Endodermal cell (in vitro differentiated cells): ENCODE results near the gene MARK3. TPM values are rescaled to one million over a fixed set of nuclear protein-coding genes. Genes with fewer than 3 reads are reported as not detected.

Experiments
- DNase-seq: peaks from one replicate; pipeline ENCODE4 v3.0.0-alpha.2; 2017
- H3K27ac ChIP-seq: 2 replicates; pipeline ENCODE4 v1.5.1; 2013; ENCODE audit warnings: mild to moderate bottlenecking, low read depth, low read length, moderate library complexity
- H3K27me3 ChIP-seq: 2 replicates; pipeline ENCODE4 v1.6.1; 2013; ENCODE audit warnings: mild to moderate bottlenecking, low read length, moderate library complexity; ENCODE audit not compliant: insufficient read depth, control insufficient read depth, poor library complexity, severe bottlenecking
- H3K36me3 ChIP-seq: 2 replicates; pipeline ENCODE4 v1.7.0; 2013; ENCODE audit warnings: mild to moderate bottlenecking, low read length, moderate library complexity; ENCODE audit not compliant: control insufficient read depth, insufficient read depth
- H3K4me1 ChIP-seq: one replicate; pipeline ENCODE4 v1.7.0; 2013; ENCODE audit warnings: low read length; ENCODE audit not compliant: control insufficient read depth, insufficient read depth
- H3K4me3 ChIP-seq: 2 replicates; pipeline ENCODE4 v1.5.1; 2013; ENCODE audit warnings: mild to moderate bottlenecking, low read length, moderate library complexity
- H3K9ac ChIP-seq: 2 replicates; pipeline ENCODE4 v1.6.1; 2013; ENCODE audit warnings: mild to moderate bottlenecking, low read length, moderate library complexity; ENCODE audit not compliant: poor library complexity, severe bottlenecking; ENCODE audit errors: extremely low read depth
- H3K9me3 ChIP-seq: 2 replicates; pipeline ENCODE4 v1.6.1; 2013; ENCODE audit warnings: mild to moderate bottlenecking, low read length, moderate library complexity; ENCODE audit not compliant: control insufficient read depth
- H3K27ac Mint-ChIP-seq: 2 replicates; pipeline ENCODE4 v1.8.0; 2020; ENCODE audit warnings: mixed read lengths
- H3K27me3 Mint-ChIP-seq: 2 replicates; pipeline ENCODE4 v1.8.0; 2021; ENCODE audit warnings: mild to moderate bottlenecking, mixed read lengths; ENCODE audit not compliant: insufficient read depth
- H3K36me3 Mint-ChIP-seq: 2 replicates; pipeline ENCODE4 v1.8.0; 2020; ENCODE audit warnings: low read depth, mixed read lengths
- H3K4me1 Mint-ChIP-seq: 2 replicates; pipeline ENCODE4 v1.8.0; 2020; ENCODE audit warnings: mixed read lengths
- H3K4me3 Mint-ChIP-seq: 2 replicates; pipeline ENCODE4 v1.8.0; 2020; ENCODE audit warnings: mild to moderate bottlenecking, moderate library complexity, mixed read lengths
- H3K9me3 Mint-ChIP-seq: 2 replicates; pipeline ENCODE4 v1.8.0; 2020; ENCODE audit warnings: mild to moderate bottlenecking, mixed read lengths
- WGBS, 2 experiments: methylation state at CpG; one replicate each; pipeline versions ENCODE4 v1.1.5 to v1.1.7; 2013; ENCODE audit warnings: missing lambda C conversion rate in 2 of 2, mixed read lengths in 1 of 2; ENCODE audit not compliant: insufficient coverage in 1 of 2, insufficient read length in 1 of 2; 5-methylcytosine and 5-hydroxymethylcytosine counted together
- total RNA-seq, 2 donors: library from RNA; stranded (reverse); fragmentation: NEBNext Ultra II Directional in 1 of 2; extraction: Animal tissue kit (Norgen Biotek cat#: 25700) in 1 of 2; gene quantifications; 2 replicates in 1 of 2; 3 replicates in 1 of 2; pipeline ENCODE4 v1.2.1, GENCODE V29; 2021
- TF ChIP-seq, protein P1 (sequence below): fragments of 200-600 bp; sonication (generic); conservative IDR thresholded peaks from 2 replicates; pipeline ENCODE4 v1.5.0; 2021; ENCODE audit warnings: antibody characterized with exemption, mild to moderate bottlenecking

Gene MARK3
- total RNA-seq, 2 donors from 2014 or later: 95.8 to 106 TPM

DNA sequence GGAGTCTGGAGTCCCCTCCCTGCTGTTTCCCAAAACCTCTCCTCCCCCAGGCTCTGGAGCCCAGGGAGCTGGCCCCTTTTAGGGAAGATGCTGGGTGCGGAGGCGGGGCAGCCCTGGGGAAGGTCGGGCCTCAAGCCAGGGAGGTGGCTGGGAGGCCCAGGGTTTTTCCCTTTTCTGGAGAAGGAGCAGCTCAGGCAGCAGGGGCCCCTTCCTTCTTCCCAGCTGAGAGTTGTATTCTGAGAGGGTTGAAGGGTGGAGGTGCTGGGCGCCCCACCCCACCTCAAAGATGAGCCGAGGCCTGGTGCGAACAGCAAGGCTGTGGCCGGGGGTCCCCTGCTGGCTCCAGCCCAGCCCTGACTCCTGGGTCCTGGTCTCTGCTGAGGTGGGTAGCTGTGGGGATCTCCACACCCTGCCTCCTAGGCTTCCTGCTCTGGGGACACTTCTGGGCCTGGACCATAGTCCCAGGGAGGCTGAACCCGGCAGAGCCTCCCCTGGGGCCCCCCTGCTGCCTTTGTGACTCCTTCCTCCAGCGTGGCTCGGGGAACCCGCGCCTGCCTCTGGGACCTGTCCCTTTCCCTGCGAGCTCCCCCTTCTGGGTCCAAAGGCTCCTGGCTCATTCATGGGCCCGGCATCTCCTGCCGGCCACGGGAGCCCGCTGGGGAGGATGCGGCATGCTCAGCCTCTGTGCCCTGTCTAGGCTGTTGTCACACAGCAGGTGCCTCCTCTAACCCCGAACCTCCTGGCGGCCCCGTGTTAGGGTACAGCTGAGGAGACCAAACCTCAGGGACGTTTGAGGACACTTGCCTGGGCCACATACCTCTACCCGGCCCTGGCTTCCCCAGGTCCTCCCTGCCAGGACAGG is 148.2 kb downstream of the MARK3 start:
- H3K36me3 Mint-ChIP-seq: no peaks in the 10 kb centered on the region
- H3K36me3 ChIP-seq: peaks cover 7% of the 10 kb centered on the region
- H3K9ac ChIP-seq: no peak overlapping the region
- no peak overlapping the region for H3K4me3 ChIP-seq
- no peaks in the 10 kb centered on the region for H3K4me1 ChIP-seq
- TF ChIP-seq, protein P1, sequence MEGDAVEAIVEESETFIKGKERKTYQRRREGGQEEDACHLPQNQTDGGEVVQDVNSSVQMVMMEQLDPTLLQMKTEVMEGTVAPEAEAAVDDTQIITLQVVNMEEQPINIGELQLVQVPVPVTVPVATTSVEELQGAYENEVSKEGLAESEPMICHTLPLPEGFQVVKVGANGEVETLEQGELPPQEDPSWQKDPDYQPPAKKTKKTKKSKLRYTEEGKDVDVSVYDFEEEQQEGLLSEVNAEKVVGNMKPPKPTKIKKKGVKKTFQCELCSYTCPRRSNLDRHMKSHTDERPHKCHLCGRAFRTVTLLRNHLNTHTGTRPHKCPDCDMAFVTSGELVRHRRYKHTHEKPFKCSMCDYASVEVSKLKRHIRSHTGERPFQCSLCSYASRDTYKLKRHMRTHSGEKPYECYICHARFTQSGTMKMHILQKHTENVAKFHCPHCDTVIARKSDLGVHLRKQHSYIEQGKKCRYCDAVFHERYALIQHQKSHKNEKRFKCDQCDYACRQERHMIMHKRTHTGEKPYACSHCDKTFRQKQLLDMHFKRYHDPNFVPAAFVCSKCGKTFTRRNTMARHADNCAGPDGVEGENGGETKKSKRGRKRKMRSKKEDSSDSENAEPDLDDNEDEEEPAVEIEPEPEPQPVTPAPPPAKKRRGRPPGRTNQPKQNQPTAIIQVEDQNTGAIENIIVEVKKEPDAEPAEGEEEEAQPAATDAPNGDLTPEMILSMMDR: no peak
- H3K27me3 Mint-ChIP-seq: no peaks in the 10 kb centered on the region
- no peak overlapping the region for H3K27ac ChIP-seq
- 90 to 97% methylated on average over 17 to 23 of the region's 23 CpGs for WGBS, 2 experiments
- no peaks in the 10 kb centered on the region for H3K27me3 ChIP-seq
- no peak overlapping the region for H3K4me3 Mint-ChIP-seq
- no peaks in the 10 kb centered on the region for H3K9me3 Mint-ChIP-seq
- no peak for DNase-seq
- H3K9me3 ChIP-seq: no peaks in the 10 kb centered on the region
- no peak overlapping the region for H3K27ac Mint-ChIP-seq
- H3K4me1 Mint-ChIP-seq: peaks cover 10% of the 10 kb centered on the region

DNA sequence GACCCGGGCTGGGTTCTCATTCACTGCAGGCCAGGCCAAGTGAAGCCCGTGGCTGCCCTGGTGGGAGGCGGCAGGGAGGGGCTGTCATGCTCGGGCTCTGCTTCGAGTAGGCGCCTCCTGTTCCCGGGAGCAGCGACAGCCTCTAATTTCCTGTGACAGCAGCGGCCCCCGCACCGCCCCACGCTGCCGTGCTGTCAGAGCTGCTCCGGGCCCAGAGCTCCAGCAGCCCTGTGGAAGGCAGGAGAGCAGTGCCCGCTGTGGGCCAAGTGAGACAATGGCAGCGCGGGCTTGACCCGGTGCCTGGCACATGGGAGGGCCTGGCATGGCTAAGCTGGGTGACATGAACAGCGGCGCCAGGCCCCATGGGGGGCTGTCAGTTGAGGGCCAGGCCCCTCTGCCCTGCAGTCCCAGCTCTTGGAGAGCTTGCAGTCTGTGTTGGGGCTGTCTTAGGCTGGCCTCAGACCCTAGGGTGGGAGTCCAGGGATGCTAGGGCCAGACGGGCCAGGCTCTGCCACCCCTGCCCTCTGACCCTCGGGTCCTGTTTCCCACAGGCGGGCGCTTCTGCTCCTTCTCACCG is 148.9 kb downstream of the MARK3 start:
- Mint-ChIP-seq H3K4me3 (no peak overlapping the region), H3K27me3 (no peaks in the 10 kb centered on the region), H3K9me3 (no peaks in the 10 kb centered on the region), H3K4me1 (peaks cover 8% of the 10 kb centered on the region), H3K36me3 (no peaks in the 10 kb centered on the region), H3K27ac (no peak overlapping the region)
- H3K4me3 ChIP-seq: no peak overlapping the region
- no peak overlapping the region for H3K9ac ChIP-seq
- DNase-seq: no peak
- peaks cover 7% of the 10 kb centered on the region for H3K36me3 ChIP-seq
- H3K4me1 ChIP-seq: no peaks in the 10 kb centered on the region
- H3K9me3 ChIP-seq: no peaks in the 10 kb centered on the region
- no peak overlapping the region for H3K27ac ChIP-seq
- WGBS, 2 experiments: 95 to 97% methylated on average over 12 to 25 of the region's 25 CpGs
- TF ChIP-seq, protein P1: no peak
- no peaks in the 10 kb centered on the region for H3K27me3 ChIP-seq

DNA sequence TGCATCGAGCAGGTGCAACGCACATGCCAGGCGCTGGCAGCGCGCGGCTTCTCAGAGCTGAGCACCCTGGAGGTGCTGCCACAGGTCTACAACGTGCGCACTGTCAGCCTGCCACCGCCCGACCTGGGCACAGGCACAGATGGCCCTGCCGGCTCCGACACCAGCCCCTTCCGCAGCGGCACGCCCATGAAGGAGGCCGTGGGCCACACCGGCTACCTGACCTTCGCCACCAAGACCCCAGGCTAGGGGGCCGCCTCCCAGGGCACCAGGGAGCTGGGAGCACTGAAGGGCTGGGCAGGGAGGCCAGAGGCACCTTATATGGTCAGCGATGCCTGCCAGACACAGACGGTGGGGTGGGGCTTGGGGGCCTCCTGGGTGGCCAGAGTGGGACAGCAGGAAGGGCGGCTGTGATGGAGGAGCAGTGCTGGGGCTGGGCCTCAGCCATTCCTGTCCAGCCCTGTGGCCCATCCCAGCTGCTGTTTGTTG is 149.4 kb downstream of the MARK3 start:
- no peak for DNase-seq
- TF ChIP-seq, protein P1: no peak
- Mint-ChIP-seq H3K36me3 (no peaks in the 10 kb centered on the region), H3K4me1 (peaks cover 6% of the 10 kb centered on the region), H3K9me3 (no peaks in the 10 kb centered on the region), H3K27ac (no peak overlapping the region), H3K27me3 (peaks cover 3% of the 10 kb centered on the region), H3K4me3 (no peak overlapping the region)
- no peaks in the 10 kb centered on the region for H3K4me1 ChIP-seq
- no peak overlapping the region for H3K4me3 ChIP-seq
- no peaks in the 10 kb centered on the region for H3K9me3 ChIP-seq
- H3K27me3 ChIP-seq: no peaks in the 10 kb centered on the region
- H3K27ac ChIP-seq: peak overlapping the region; percentile 57
- WGBS, 2 experiments: 87 to 93% methylated on average over 13 to 22 of the region's 22 CpGs
- H3K36me3 ChIP-seq: peaks cover 7% of the 10 kb centered on the region
- H3K9ac ChIP-seq: no peak overlapping the region
